ENCODE data around the gene IFIT2.

DNA sequence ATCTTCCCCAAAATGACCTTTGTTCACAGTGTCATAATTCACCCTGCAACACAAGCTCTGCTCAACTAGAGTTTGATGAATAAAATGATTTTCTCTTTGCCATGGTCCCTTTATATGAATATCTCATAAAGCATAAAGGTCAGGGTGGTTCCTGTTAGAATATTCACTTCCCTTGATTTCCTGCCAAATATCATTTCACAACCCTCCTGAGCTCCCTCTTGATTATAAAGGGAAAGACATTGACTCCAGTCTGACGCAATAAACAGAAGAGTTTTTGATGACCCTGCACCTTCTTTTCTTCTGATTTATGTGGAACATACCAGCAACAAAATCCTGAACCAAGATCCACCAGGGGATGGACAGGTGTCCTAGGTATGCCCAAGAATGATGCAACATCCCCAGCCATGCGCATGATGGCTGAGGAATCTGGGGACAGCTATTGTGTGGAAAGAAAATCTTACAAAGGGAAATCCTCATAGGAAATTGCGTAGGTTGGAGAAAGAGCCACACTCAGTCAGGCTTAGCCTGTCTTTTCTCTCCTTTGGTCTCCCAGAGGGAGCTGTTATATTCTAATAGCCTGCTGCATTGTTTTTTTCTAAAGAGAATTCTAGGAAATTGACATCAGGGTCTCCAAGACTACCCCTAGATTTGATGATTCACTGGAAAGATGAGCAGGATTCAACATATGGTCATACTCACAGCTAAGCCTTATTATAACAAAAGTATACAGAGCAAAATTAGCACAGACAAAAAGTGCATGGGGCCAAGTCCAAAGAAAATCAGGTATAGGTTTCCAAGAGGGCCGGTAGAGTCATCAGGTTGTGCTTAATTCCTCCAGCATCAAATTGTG is 44.8 kb downstream of the IFIT2 start:
- TF ChIP-seq CTCF (IDR thresholded peaks at IDR 0.05) (no peak), POLR2A (IDR thresholded peaks at IDR 0.05) (no peak)
